Neural progenitor cell (in vitro differentiated cells): ENCODE measurements around the gene COX19.

ENCODE experiments used
- EZH2 ChIP-seq: fragments of 200-600 bp; sonication (generic); IDR thresholded peaks from 2 replicates; pipeline ENCODE4 v1.6.1; 2017; ENCODE audit warnings: antibody characterized with exemption, mild to moderate bottlenecking, moderate library complexity
- TF ChIP-seq, protein P1 (sequence below): fragments of 200-600 bp; sonication (generic); IDR thresholded peaks from 2 replicates; pipeline ENCODE4 v1.5.1; 2017; ENCODE audit warnings: antibody characterized with exemption, mild to moderate bottlenecking

DNA sequence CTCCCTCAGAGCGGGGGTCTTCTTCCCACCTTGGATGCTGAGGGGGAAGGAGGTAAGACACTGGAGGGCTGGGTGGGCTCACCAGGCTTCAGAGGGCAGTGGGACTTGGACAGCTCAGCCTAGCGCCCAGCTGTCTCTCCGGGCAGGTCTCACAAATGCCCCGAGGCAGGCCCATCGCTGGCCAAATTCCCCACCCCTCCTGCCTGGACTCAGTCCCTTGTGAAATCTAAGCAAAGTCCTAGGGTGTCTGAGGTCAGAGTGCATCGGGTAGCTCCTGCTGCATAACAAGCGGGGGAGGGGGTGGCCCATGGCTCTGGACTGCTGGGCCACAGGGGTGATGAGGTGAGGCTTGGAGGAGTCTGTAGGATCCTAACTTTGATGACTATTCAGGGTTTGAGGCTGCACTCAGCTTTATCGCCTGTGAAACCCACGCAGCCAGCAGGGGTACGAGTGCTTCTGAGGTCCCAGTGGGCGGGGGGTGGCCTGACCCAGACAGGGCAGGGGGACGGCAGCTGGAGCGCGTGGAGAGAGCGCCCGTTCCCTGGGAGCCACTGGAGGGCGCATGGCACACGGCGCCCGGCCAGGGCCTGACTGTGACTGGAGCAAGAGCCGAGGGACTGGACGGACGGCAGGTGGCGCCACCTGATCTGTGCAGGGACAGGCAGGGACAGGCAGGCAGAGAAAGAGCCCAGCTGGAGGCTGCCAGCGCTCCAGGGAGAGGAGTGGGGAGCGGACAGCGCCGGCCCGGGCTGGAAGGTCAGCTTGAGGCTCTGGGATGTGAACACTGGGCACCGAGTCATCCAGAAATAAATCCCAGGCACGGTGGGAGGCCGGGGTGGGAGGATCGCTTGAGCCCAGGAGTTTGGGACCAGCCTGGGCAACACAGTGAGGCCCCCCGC is 17.6 kb upstream of the COX19 start:
- TF ChIP-seq, protein P1, sequence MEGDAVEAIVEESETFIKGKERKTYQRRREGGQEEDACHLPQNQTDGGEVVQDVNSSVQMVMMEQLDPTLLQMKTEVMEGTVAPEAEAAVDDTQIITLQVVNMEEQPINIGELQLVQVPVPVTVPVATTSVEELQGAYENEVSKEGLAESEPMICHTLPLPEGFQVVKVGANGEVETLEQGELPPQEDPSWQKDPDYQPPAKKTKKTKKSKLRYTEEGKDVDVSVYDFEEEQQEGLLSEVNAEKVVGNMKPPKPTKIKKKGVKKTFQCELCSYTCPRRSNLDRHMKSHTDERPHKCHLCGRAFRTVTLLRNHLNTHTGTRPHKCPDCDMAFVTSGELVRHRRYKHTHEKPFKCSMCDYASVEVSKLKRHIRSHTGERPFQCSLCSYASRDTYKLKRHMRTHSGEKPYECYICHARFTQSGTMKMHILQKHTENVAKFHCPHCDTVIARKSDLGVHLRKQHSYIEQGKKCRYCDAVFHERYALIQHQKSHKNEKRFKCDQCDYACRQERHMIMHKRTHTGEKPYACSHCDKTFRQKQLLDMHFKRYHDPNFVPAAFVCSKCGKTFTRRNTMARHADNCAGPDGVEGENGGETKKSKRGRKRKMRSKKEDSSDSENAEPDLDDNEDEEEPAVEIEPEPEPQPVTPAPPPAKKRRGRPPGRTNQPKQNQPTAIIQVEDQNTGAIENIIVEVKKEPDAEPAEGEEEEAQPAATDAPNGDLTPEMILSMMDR, result peak; percentile 100
- TF ChIP-seq EZH2, result no peak
